ENCODE results near the gene METTL4.

GRCh38 chr18:2564373-2564772 is 6.9 kb downstream of the METTL4 start:
- TF ChIP-seq EZH2 (IDR thresholded peaks at IDR 0.05; ENCODE audit: insufficient read depth, low read length), result no peak
- no peak for TF ChIP-seq CTCF (IDR thresholded peaks at IDR 0.05; ENCODE audit: insufficient read depth, low read depth, low read length)

Measured in astrocyte (in vitro differentiated cells and primary cell).